ENCODE measurements around the gene IQGAP1. TPM values are rescaled to one million over a fixed set of nuclear protein-coding genes. Genes with fewer than 3 reads are reported as not detected.

The IQGAP1 gene
- total and polyA plus RNA-seq, 2 donors from 2014 or later: 70.0 to 218 TPM

- Histone ChIP-seq H3K9ac (ENCODE audit: low read length in 3 of 3) (peak overlapping the region in 1 of 3 donors; percentile 95), H3K36me3 (ENCODE audit: control insufficient read depth in 2 of 3, insufficient read depth in 3 of 3, low read length in 3 of 3) (peaks cover 0 to 5% (median 4%) of the 10 kb centered on the region in 3 donors), H3K4me3 (ENCODE audit: low read length in 3 of 3) (peak overlapping the region in 2 of 3 donors; percentile 9 to 92), H3K27ac (ENCODE audit: low read depth in 2 of 2, low read length in 2 of 2) (no peak overlapping the region), H3K9me3 (ENCODE audit: control insufficient read depth in 2 of 3, insufficient read depth in 1 of 3, low read length in 3 of 3) (no peaks in the 10 kb centered on the region), H3K27me3 (ENCODE audit: control insufficient read depth, insufficient read depth, low read length) (no peaks in the 10 kb centered on the region), H3K4me1 (ENCODE audit: control insufficient read depth in 2 of 3, insufficient read depth in 2 of 3, low read depth in 1 of 3, low read length in 3 of 3) (peaks cover 0 to 7% (median 4%) of the 10 kb centered on the region in 3 donors)
- FAIRE-seq (no peak), DNase-seq (no peak)
- intact Hi-C loops (cut with DNase I): no loop called here
- TF ChIP-seq CTCF (IDR thresholded peaks at IDR 0.05; ENCODE audit: borderline replicate concordance, extremely low read depth, insufficient read depth): no peak
Observed at GRCh38 chr15:90389513-90389912, 1.5 kb downstream of the IQGAP1 start.

- TF ChIP-seq CTCF (IDR thresholded peaks at IDR 0.05; ENCODE audit: borderline replicate concordance, extremely low read depth, insufficient read depth): no peak
- Histone ChIP-seq H3K9me3 (ENCODE audit: control insufficient read depth in 2 of 3, insufficient read depth in 1 of 3, low read length in 3 of 3) (no peaks in the 10 kb centered on the region), H3K9ac (ENCODE audit: low read length in 3 of 3) (no peak overlapping the region), H3K27me3 (ENCODE audit: control insufficient read depth, insufficient read depth, low read length) (no peaks in the 10 kb centered on the region), H3K36me3 (ENCODE audit: control insufficient read depth in 2 of 3, insufficient read depth in 3 of 3, low read length in 3 of 3) (peaks cover 0 to 5% (median 4%) of the 10 kb centered on the region in 3 donors), H3K4me3 (ENCODE audit: low read length in 3 of 3) (no peak overlapping the region), H3K27ac (ENCODE audit: low read depth in 2 of 2, low read length in 2 of 2) (no peak overlapping the region), H3K4me1 (ENCODE audit: control insufficient read depth in 2 of 3, insufficient read depth in 2 of 3, low read depth in 1 of 3, low read length in 3 of 3) (peaks cover 0 to 12% (median 5%) of the 10 kb centered on the region in 3 donors)
- DNase-seq (no peak), FAIRE-seq (no peak)
- intact Hi-C loops (cut with DNase I): no loop called here
Observed at GRCh38 chr15:90393040-90393439, 5.0 kb downstream of the IQGAP1 start.

GRCh38 chr15:90394074-90394473 lies 6.0 kb downstream of the IQGAP1 start:
- no peak for TF ChIP-seq CTCF (IDR thresholded peaks at IDR 0.05; ENCODE audit: borderline replicate concordance, extremely low read depth, insufficient read depth)
- H3K36me3 ChIP-seq (ENCODE audit: control insufficient read depth in 2 of 3, insufficient read depth in 3 of 3, low read length in 3 of 3): peaks cover 0 to 5% (median 4%) of the 10 kb centered on the region in 3 donors
- no peak for FAIRE-seq
- H3K4me3 ChIP-seq (ENCODE audit: low read length in 3 of 3): no peak overlapping the region
- H3K9ac ChIP-seq (ENCODE audit: low read length in 3 of 3): no peak overlapping the region
- H3K9me3 ChIP-seq (ENCODE audit: control insufficient read depth in 2 of 3, insufficient read depth in 1 of 3, low read length in 3 of 3): no peaks in the 10 kb centered on the region
- intact Hi-C loops (cut with DNase I): no loop called here
- H3K27ac ChIP-seq (ENCODE audit: low read depth in 2 of 2, low read length in 2 of 2): no peak overlapping the region
- no peaks in the 10 kb centered on the region for H3K27me3 ChIP-seq (ENCODE audit: control insufficient read depth, insufficient read depth, low read length)
- DNase-seq: no peak
- H3K4me1 ChIP-seq (ENCODE audit: control insufficient read depth in 2 of 3, insufficient read depth in 2 of 3, low read depth in 1 of 3, low read length in 3 of 3): peaks cover 0 to 12% (median 5%) of the 10 kb centered on the region in 3 donors
